Omental fat pad (tissue), 4 donors: ENCODE results near the gene TUBB4B. TPM values are rescaled to one million over a fixed set of nuclear protein-coding genes. Genes with fewer than 3 reads are reported as not detected.

Experiments
- ATAC-seq: fragments of 150-250 bp; one replicate; pipeline ENCODE4 v1.9.1; 2016; ENCODE audit warnings: mild to moderate bottlenecking, moderate library complexity; ENCODE audit not compliant: low FRiP score
- DNase-seq: peaks from one replicate; pipeline ENCODE4 v3.0.0-alpha.2; 2019; ENCODE audit warnings: low spot score
- CTCF ChIP-seq, 3 donors: fragments of 450-650 bp; IDR thresholded peaks; one replicate each; pipeline ENCODE4 v1.5.1; 2016 to 2017; ENCODE audit warnings: antibody characterized with exemption in 3 of 3, mild to moderate bottlenecking in 3 of 3, moderate library complexity in 2 of 3
- total RNA-seq, 4 donors: library from RNA; depleted of rRNA; stranded (reverse); fragments of >200 nt; gene quantifications; one replicate each; pipeline ENCODE4 v1.1.0, GENCODE V29; 2016

TUBB4B gene
- total RNA-seq, 4 donors from 2014 or later = 197 to 452 (median 288) TPM

GRCh38 chr9:137195525-137196220 is 45.4 kb upstream of the TUBB4B start:
- no peak for TF ChIP-seq CTCF (IDR thresholded peaks at IDR 0.05)
- ATAC-seq (no peak), DNase-seq (no peak)

- no peak for TF ChIP-seq CTCF (IDR thresholded peaks at IDR 0.05)
- DNase-seq (no peak), ATAC-seq (no peak)
These were observed 42.8 kb upstream of the TUBB4B start for GRCh38 chr9:137198051-137198901.

GRCh38 chr9:137198902-137199283 is 42.2 kb upstream of the TUBB4B start:
- no peak for DNase-seq
- no peak for TF ChIP-seq CTCF (IDR thresholded peaks at IDR 0.05)
- no peak for ATAC-seq

GRCh38 chr9:137199411-137200121 is 41.5 kb upstream of the TUBB4B start:
- no peak for DNase-seq
- ATAC-seq = no peak
- no peak for TF ChIP-seq CTCF (IDR thresholded peaks at IDR 0.05)

- no peak for TF ChIP-seq CTCF (IDR thresholded peaks at IDR 0.05)
- peak; percentile 99 for ATAC-seq
- peak; percentile 94 for DNase-seq
These were observed 40.5 kb upstream of the TUBB4B start, which contains the start of gene TPRN for GRCh38 chr9:137200311-137201204. TSS of gene TPRN (minus strand) at chr9:137200741. CDS start at chr9:137200711, 30 bp downstream.

GRCh38 chr9:137201205-137201868 is 39.8 kb upstream of the TUBB4B start:
- DNase-seq (no peak), ATAC-seq (no peak)
- TF ChIP-seq CTCF (IDR thresholded peaks at IDR 0.05) = no peak
